EL (cell line): Measurements from ENCODE around the gene ARFIP1.
"Not testable (repeated sequence)": the region's sequence is repeated elsewhere in the genome, so short reads cannot be mapped to it uniquely, and the experiment has no call there.

ENCODE experiments used
- DNase-seq: peaks from one replicate; pipeline ENCODE4 v3.0.0-alpha.2; 2016

ARFIP1 gene

GRCh38 chr4:152779513-152780266 is at the start of gene ARFIP1, which contains the start of gene TIGD4:
Gene ARFIP1 (plus strand): TSS chr4:152779954. CDS start chr4:152829634, 49,680 bp downstream.
Gene TIGD4 (minus strand): TSS chr4:152779730. CDS start chr4:152771004, 8,726 bp downstream.
- peak; percentile 97 for DNase-seq

- DNase-seq, result no peak
These were observed 47.8 kb upstream of the ARFIP1 start for GRCh38 chr4:152731997-152732396.

- no peak for DNase-seq
These were observed 45.6 kb upstream of the ARFIP1 start for GRCh38 chr4:152734015-152734698.

GRCh38 chr4:152734699-152735050 is 45.1 kb upstream of the ARFIP1 start:
- DNase-seq, result no peak

- peak; percentile 21 for DNase-seq
These were observed 44.3 kb upstream of the ARFIP1 start for GRCh38 chr4:152735396-152735859.

GRCh38 chr4:152735906-152736305 is 43.8 kb upstream of the ARFIP1 start:
- no peak for DNase-seq

GRCh38 chr4:152738827-152739226 is 40.9 kb upstream of the ARFIP1 start:
- no peak for DNase-seq

- no peak for DNase-seq
These were observed 32.3 kb upstream of the ARFIP1 start for GRCh38 chr4:152747444-152747843.

GRCh38 chr4:152748619-152749018 is 31.1 kb upstream of the ARFIP1 start:
- DNase-seq, result no peak

- DNase-seq, result no peak
These were observed 16.0 kb upstream of the ARFIP1 start for GRCh38 chr4:152763796-152764195.

GRCh38 chr4:152765069-152765737 is 14.6 kb upstream of the ARFIP1 start:
- not testable (repeated sequence) for DNase-seq

- DNase-seq, result no peak
These were observed 7.8 kb upstream of the ARFIP1 start for GRCh38 chr4:152771741-152772533.

GRCh38 chr4:152773339-152773738 is 6.4 kb upstream of the ARFIP1 start:
- DNase-seq, result no peak

- no peak for DNase-seq
These were observed 5.8 kb upstream of the ARFIP1 start for GRCh38 chr4:152773953-152774352.

- no peak for DNase-seq
These were observed 3.4 kb upstream of the ARFIP1 start for GRCh38 chr4:152776352-152776751.

- DNase-seq, result no peak
These were observed 2.3 kb upstream of the ARFIP1 start for GRCh38 chr4:152777488-152777887.

- DNase-seq, result peak; percentile 27
These were observed 870 bp upstream of the ARFIP1 start for GRCh38 chr4:152778656-152779512.

- DNase-seq, result peak; percentile 48
These were observed 569 bp downstream of the ARFIP1 start for GRCh38 chr4:152780267-152780778.

- peak; percentile 38 for DNase-seq
These were observed 5.0 kb downstream of the ARFIP1 start for GRCh38 chr4:152784490-152785350.
